K562 (cell line): Measurements from ENCODE around the gene MOSPD3. TPM values are rescaled to one million over a fixed set of nuclear protein-coding genes. Genes with fewer than 3 reads are reported as not detected.

Experiments used
- E2F3 ChIP-seq: fragments of 250-450 bp; sonication (Bioruptor Pico); IDR thresholded peaks from 2 replicates; pipeline ENCODE4 v1.4.0; 2020; ENCODE audit warnings: mild to moderate bottlenecking
- HSF4 ChIP-seq: fragments of 250-450 bp; sonication (Bioruptor Pico); IDR thresholded peaks from 2 replicates; pipeline ENCODE4 v2.1.2; 2022; ENCODE audit warnings: mild to moderate bottlenecking, moderate library complexity, borderline replicate concordance
- TAF7 ChIP-seq: fragments of 450-650 bp; IDR thresholded peaks from 2 replicates; pipeline ENCODE4 v1.6.1; 2016; ENCODE audit warnings: missing genetic modification characterization, missing compliant biosample characterization
- TOE1 ChIP-seq, 2 experiments: fragments of 450-650 bp in 1 of 2; sonication (generic) in 1 of 2; formaldehyde crosslinking in 1 of 2; IDR thresholded peaks; 2 replicates each; pipeline versions ENCODE4 v1.7.1 to v1.8.0; 2016 to 2022; ENCODE audit warnings: borderline replicate concordance in 2 of 2, mild to moderate bottlenecking in 2 of 2, antibody characterized with exemption in 1 of 2, inconsistent platforms in 1 of 2, low read depth in 1 of 2, missing genetic modification reagents in 1 of 2, moderate library complexity in 1 of 2
- ZBTB17 ChIP-seq: fragments of 450-650 bp; formaldehyde crosslinking; IDR thresholded peaks from 2 replicates; pipeline ENCODE4 v1.4.0; 2020; ENCODE audit warnings: mild to moderate bottlenecking
- polyA plus RNA-seq, 8 experiments: library from polyadenylated mRNA; depleted of rRNA in 4 of 8; stranded (reverse) in 5 of 8; unstranded in 3 of 8; fragments of >200 nt; fragmentation: Nextera tagmentation in 2 of 8; fragmentation: Illumina TruSeq in 1 of 8; extraction: Ambion mirVana in 2 of 8; extraction: Trizol in 1 of 8; gene quantifications; 2 replicates each; pipeline versions ENCODE4 v1.2.1 to v1.2.3, GENCODE V29; 2011 to 2014; ENCODE audit warnings: inconsistent platforms in 1 of 8, missing spikeins in 1 of 8
- total RNA-seq, 7 experiments: library from RNA; depleted of rRNA in 6 of 7; stranded (reverse); fragments of >200 nt in 6 of 7; fragmentation: Illumina TruSeq in 2 of 7; extraction: Trizol in 2 of 7; gene quantifications; 2 replicates each; pipeline versions ENCODE4 v1.2.1 to v1.2.3, GENCODE V29; 2011 to 2021; ENCODE audit warnings: low replicate concordance in 1 of 7
- TF ChIP-seq, protein P1 (sequence below): fragments of 250-450 bp; sonication (Bioruptor Pico); IDR thresholded peaks from 2 replicates; pipeline ENCODE4 v1.4.0; 2020; ENCODE audit warnings: mild to moderate bottlenecking, moderate library complexity, borderline replicate concordance
- TF ChIP-seq, protein P2 (sequence below): fragments of 450-650 bp; formaldehyde crosslinking; IDR thresholded peaks from 2 replicates; pipeline ENCODE4 v1.4.0; 2020; ENCODE audit warnings: mild to moderate bottlenecking
- TF ChIP-seq, protein P3 (sequence below): fragments of 250-450 bp; sonication (Bioruptor Pico); IDR thresholded peaks from 2 replicates; pipeline ENCODE4 v1.8.0; 2021; ENCODE audit warnings: borderline replicate concordance, mild to moderate bottlenecking, moderate library complexity; ENCODE audit not compliant: poor library complexity, severe bottlenecking
- TF ChIP-seq, protein P4 (sequence below): sonication (generic); formaldehyde crosslinking; IDR thresholded peaks from 2 replicates; pipeline ENCODE4 v1.8.0; 2022; ENCODE audit warnings: mild to moderate bottlenecking, missing genetic modification reagents
- TF ChIP-seq, protein P5 (sequence below): fragments of 200-800 bp; sonication (Bioruptor generic); IDR thresholded peaks from 2 replicates; pipeline ENCODE4 v1.6.1; 2017; ENCODE audit warnings: missing genetic modification characterization, missing compliant biosample characterization
- TF ChIP-seq, protein P6 (sequence below): fragments of 250-450 bp; sonication (Bioruptor Pico); IDR thresholded peaks from 2 replicates; pipeline ENCODE4 v1.5.0; 2021
- TF ChIP-seq, protein P7 (sequence below): fragments of 450-650 bp; IDR thresholded peaks from 2 replicates; pipeline ENCODE4 v1.6.1; 2017; ENCODE audit warnings: antibody characterized with exemption

MOSPD3 gene
- total and polyA plus RNA-seq, 9 of the 15 experiments (the other 6 are each of a cell fraction or from before 2014, with no cell fraction given): 1.4 to 32.1 (median 7.3) TPM

DNA sequence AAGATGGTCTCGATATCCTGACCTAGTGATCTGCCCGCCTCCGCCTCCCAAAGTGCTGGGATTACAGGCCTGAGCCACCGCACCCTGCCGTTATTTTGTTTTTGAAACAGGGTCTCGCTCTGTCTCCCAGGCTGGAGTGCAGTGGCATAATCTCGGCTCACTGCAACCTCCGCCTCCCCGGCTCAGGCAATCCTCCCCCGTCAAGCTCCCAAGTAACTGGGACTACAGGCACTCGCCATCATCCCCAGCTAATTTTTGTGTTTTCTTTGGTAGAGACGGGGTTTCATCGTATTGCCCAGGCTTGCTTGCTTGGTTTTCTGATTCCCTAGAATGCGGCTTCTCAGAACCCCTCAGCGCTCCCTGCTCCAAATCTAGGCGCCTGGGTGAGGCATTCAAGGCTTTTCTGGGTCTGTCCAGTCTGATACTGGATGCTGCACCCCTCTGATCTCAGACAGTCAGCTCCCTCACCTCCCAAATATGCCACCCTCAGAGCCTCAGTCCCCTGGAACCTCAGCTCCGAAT is 27.7 kb downstream of the MOSPD3 start (continued):
- TF ChIP-seq, protein P1, sequence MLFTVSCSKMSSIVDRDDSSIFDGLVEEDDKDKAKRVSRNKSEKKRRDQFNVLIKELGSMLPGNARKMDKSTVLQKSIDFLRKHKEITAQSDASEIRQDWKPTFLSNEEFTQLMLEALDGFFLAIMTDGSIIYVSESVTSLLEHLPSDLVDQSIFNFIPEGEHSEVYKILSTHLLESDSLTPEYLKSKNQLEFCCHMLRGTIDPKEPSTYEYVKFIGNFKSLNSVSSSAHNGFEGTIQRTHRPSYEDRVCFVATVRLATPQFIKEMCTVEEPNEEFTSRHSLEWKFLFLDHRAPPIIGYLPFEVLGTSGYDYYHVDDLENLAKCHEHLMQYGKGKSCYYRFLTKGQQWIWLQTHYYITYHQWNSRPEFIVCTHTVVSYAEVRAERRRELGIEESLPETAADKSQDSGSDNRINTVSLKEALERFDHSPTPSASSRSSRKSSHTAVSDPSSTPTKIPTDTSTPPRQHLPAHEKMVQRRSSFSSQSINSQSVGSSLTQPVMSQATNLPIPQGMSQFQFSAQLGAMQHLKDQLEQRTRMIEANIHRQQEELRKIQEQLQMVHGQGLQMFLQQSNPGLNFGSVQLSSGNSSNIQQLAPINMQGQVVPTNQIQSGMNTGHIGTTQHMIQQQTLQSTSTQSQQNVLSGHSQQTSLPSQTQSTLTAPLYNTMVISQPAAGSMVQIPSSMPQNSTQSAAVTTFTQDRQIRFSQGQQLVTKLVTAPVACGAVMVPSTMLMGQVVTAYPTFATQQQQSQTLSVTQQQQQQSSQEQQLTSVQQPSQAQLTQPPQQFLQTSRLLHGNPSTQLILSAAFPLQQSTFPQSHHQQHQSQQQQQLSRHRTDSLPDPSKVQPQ (CRISPR knock-in tag): no peak
- TF ChIP-seq ZBTB17 (CRISPR knock-in tag) (no peak), TOE1 (IDR thresholded peaks at IDR 0.05; ENCODE audit: borderline replicate concordance) (peak; percentile 13; the same call in 1 of the 2 replicates), TOE1 (CRISPR knock-in tag; IDR thresholded peaks at IDR 0.05; ENCODE audit: borderline replicate concordance, low read depth) (no peak), E2F3 (no peak), HSF4 (CRISPR knock-in tag) (no peak), TAF7 (tag) (no peak)
- TF ChIP-seq, protein P2, sequence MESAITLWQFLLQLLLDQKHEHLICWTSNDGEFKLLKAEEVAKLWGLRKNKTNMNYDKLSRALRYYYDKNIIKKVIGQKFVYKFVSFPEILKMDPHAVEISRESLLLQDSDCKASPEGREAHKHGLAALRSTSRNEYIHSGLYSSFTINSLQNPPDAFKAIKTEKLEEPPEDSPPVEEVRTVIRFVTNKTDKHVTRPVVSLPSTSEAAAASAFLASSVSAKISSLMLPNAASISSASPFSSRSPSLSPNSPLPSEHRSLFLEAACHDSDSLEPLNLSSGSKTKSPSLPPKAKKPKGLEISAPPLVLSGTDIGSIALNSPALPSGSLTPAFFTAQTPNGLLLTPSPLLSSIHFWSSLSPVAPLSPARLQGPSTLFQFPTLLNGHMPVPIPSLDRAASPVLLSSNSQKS: no peak
- TF ChIP-seq, protein P3, sequence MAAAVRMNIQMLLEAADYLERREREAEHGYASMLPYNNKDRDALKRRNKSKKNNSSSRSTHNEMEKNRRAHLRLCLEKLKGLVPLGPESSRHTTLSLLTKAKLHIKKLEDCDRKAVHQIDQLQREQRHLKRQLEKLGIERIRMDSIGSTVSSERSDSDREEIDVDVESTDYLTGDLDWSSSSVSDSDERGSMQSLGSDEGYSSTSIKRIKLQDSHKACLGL (CRISPR knock-in tag): no peak
- TF ChIP-seq, protein P4, sequence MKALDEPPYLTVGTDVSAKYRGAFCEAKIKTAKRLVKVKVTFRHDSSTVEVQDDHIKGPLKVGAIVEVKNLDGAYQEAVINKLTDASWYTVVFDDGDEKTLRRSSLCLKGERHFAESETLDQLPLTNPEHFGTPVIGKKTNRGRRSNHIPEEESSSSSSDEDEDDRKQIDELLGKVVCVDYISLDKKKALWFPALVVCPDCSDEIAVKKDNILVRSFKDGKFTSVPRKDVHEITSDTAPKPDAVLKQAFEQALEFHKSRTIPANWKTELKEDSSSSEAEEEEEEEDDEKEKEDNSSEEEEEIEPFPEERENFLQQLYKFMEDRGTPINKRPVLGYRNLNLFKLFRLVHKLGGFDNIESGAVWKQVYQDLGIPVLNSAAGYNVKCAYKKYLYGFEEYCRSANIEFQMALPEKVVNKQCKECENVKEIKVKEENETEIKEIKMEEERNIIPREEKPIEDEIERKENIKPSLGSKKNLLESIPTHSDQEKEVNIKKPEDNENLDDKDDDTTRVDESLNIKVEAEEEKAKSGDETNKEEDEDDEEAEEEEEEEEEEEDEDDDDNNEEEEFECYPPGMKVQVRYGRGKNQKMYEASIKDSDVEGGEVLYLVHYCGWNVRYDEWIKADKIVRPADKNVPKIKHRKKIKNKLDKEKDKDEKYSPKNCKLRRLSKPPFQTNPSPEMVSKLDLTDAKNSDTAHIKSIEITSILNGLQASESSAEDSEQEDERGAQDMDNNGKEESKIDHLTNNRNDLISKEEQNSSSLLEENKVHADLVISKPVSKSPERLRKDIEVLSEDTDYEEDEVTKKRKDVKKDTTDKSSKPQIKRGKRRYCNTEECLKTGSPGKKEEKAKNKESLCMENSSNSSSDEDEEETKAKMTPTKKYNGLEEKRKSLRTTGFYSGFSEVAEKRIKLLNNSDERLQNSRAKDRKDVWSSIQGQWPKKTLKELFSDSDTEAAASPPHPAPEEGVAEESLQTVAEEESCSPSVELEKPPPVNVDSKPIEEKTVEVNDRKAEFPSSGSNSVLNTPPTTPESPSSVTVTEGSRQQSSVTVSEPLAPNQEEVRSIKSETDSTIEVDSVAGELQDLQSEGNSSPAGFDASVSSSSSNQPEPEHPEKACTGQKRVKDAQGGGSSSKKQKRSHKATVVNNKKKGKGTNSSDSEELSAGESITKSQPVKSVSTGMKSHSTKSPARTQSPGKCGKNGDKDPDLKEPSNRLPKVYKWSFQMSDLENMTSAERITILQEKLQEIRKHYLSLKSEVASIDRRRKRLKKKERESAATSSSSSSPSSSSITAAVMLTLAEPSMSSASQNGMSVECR: 0 out of 2 replicates have a peak, but pooled peaks have one; percentile 20
- TF ChIP-seq, protein P5, sequence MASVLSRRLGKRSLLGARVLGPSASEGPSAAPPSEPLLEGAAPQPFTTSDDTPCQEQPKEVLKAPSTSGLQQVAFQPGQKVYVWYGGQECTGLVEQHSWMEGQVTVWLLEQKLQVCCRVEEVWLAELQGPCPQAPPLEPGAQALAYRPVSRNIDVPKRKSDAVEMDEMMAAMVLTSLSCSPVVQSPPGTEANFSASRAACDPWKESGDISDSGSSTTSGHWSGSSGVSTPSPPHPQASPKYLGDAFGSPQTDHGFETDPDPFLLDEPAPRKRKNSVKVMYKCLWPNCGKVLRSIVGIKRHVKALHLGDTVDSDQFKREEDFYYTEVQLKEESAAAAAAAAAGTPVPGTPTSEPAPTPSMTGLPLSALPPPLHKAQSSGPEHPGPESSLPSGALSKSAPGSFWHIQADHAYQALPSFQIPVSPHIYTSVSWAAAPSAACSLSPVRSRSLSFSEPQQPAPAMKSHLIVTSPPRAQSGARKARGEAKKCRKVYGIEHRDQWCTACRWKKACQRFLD (CRISPR knock-in tag): no peak
- TF ChIP-seq, protein P6, sequence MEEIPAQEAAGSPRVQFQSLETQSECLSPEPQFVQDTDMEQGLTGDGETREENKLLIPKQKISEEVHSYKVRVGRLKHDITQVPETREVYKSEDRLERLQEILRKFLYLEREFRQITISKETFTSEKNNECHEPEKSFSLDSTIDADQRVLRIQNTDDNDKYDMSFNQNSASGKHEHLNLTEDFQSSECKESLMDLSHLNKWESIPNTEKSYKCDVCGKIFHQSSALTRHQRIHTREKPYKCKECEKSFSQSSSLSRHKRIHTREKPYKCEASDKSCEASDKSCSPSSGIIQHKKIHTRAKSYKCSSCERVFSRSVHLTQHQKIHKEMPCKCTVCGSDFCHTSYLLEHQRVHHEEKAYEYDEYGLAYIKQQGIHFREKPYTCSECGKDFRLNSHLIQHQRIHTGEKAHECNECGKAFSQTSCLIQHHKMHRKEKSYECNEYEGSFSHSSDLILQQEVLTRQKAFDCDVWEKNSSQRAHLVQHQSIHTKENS (CRISPR knock-in tag): no peak
- TF ChIP-seq, protein P7, sequence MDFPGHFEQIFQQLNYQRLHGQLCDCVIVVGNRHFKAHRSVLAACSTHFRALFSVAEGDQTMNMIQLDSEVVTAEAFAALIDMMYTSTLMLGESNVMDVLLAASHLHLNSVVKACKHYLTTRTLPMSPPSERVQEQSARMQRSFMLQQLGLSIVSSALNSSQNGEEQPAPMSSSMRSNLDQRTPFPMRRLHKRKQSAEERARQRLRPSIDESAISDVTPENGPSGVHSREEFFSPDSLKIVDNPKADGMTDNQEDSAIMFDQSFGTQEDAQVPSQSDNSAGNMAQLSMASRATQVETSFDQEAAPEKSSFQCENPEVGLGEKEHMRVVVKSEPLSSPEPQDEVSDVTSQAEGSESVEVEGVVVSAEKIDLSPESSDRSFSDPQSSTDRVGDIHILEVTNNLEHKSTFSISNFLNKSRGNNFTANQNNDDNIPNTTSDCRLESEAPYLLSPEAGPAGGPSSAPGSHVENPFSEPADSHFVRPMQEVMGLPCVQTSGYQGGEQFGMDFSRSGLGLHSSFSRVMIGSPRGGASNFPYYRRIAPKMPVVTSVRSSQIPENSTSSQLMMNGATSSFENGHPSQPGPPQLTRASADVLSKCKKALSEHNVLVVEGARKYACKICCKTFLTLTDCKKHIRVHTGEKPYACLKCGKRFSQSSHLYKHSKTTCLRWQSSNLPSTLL: no peak
